T-cell (primary cell): ENCODE data around the gene TCHP. TPM values are rescaled to one million over a fixed set of nuclear protein-coding genes. Genes with fewer than 3 reads are reported as not detected.
"Not testable (repeated sequence)": the region's sequence is repeated elsewhere in the genome, so short reads cannot be mapped to it uniquely, and the experiment has no call there.

Experiments
- ATAC-seq, 4 experiments: fragments of 200-7000 bp in 3 of 4; fragments of 150-1000 bp in 1 of 4; cut with Tn5 transposase; replicated peaks in 1 of 4; 1 replicate in 3 of 4; 2 replicates in 1 of 4; pipeline ENCODE4 v1.10.0; 2021; ENCODE audit warnings: moderate library complexity in 3 of 4, mild to moderate bottlenecking in 2 of 4, moderate number of reproducible peaks in 1 of 4
- CTCF ChIA-PET, 2 donors: fragments of 300-600 bp; sonication (Branson Sonifier 250); formaldehyde crosslinking; loops; one replicate each; lab custom pipeline; 2022; ENCODE audit warnings: antibody characterized with exemption in 2 of 2; lab: Charles Lee
- POLR2A ChIA-PET, 2 donors: fragments of 300-600 bp; sonication (Branson Sonifier 250); formaldehyde crosslinking; loops; one replicate each; lab custom pipeline; 2022; ENCODE audit warnings: antibody characterized with exemption in 2 of 2; lab: Charles Lee
- DNase-seq, 35 experiments: peaks; one replicate each; pipeline versions ENCODE4 v3.0.0 to v3.0.0-alpha.2; 2013 to 2023
- H3K27ac ChIP-seq: one replicate; pipeline ENCODE4 v1.5.1; 2013; ENCODE audit warnings: low read length
- H3K27me3 ChIP-seq, 2 experiments: replicated peaks in 1 of 2; 1 replicate in 1 of 2; 2 replicates in 1 of 2; pipeline versions ENCODE4 v1.6.1 to v1.7.0; 2013; ENCODE audit warnings: low read length in 1 of 2, mixed read lengths in 1 of 2; ENCODE audit not compliant: control insufficient read depth in 2 of 2, insufficient read depth in 2 of 2; ENCODE audit errors: extremely low read depth in 1 of 2
- H3K36me3 ChIP-seq, 2 donors: 1 replicate in 1 of 2; 2 replicates in 1 of 2; pipeline versions ENCODE4 v1.6.1 to v1.7.0; 2013; ENCODE audit warnings: low read length in 1 of 2; ENCODE audit not compliant: control insufficient read depth in 2 of 2, insufficient read depth in 1 of 2; ENCODE audit errors: extremely low read depth in 1 of 2
- H3K4me1 ChIP-seq, 2 experiments: 1 replicate in 1 of 2; 2 replicates in 1 of 2; pipeline versions ENCODE4 v1.6.1 to v1.7.0; 2013; ENCODE audit warnings: low read length in 2 of 2, mixed read lengths in 1 of 2; ENCODE audit not compliant: insufficient read depth in 2 of 2, control insufficient read depth in 1 of 2; ENCODE audit errors: extremely low read depth in 1 of 2
- H3K4me3 ChIP-seq, 2 donors: 1 replicate in 1 of 2; 2 replicates in 1 of 2; pipeline versions ENCODE4 v1.5.1 to v1.7.0; 2013; ENCODE audit warnings: mild to moderate bottlenecking in 2 of 2, low read length in 1 of 2, moderate library complexity in 1 of 2; ENCODE audit not compliant: control insufficient read depth in 1 of 2; ENCODE audit errors: extremely low read depth in 1 of 2
- H3K9me3 ChIP-seq: 2 replicates; pipeline ENCODE4 v1.7.0; 2013
- H3K27ac Mint-ChIP-seq, 2 donors: one replicate each; pipeline ENCODE4 v1.8.0; 2020 to 2021; ENCODE audit warnings: mild to moderate bottlenecking in 2 of 2, mixed read lengths in 2 of 2
- H3K27me3 Mint-ChIP-seq, 2 donors: one replicate each; pipeline ENCODE4 v1.8.0; 2021 to 2022; ENCODE audit warnings: mixed read lengths in 2 of 2
- H3K36me3 Mint-ChIP-seq: one replicate; pipeline ENCODE4 v1.8.0; 2021; ENCODE audit warnings: mixed read lengths
- H3K4me1 Mint-ChIP-seq, 3 donors: one replicate each; pipeline ENCODE4 v1.8.0; 2020 to 2022; ENCODE audit warnings: mixed read lengths in 3 of 3, mild to moderate bottlenecking in 1 of 3
- H3K4me3 Mint-ChIP-seq, 3 donors: one replicate each; pipeline ENCODE4 v1.8.0; 2020 to 2022; ENCODE audit warnings: mild to moderate bottlenecking in 3 of 3, mixed read lengths in 3 of 3, moderate library complexity in 3 of 3
- H3K9me3 Mint-ChIP-seq, 3 donors: one replicate each; pipeline ENCODE4 v1.8.0; 2020 to 2022; ENCODE audit warnings: mixed read lengths in 3 of 3
- WGBS: methylation state at CpG from one replicate; pipeline ENCODE4 v1.1.5; 2013; ENCODE audit warnings: missing lambda C conversion rate; ENCODE audit not compliant: insufficient coverage; 5-methylcytosine and 5-hydroxymethylcytosine counted together
- total RNA-seq, 35 experiments: library from RNA in 6 of 35; stranded (reverse) in 6 of 35; fragments of 120-200 nt in 1 of 35; gene quantifications; one replicate each; pipeline versions ENCODE4 v1.2.1 to v1.2.4 and lab custom pipeline; 2013 to 2026

The TCHP gene
- total RNA-seq, 5 donors from 2014 or later (not counting 1 experiment from before 2014, with no cell fraction given): 25.9 to 41.5 (median 37.3) TPM

- Mint-ChIP-seq H3K4me1 (peaks cover 0 to 3% (median 0%) of the 10 kb centered on the region in 3 donors), H3K4me3 (no peak overlapping the region), H3K27me3 (no peaks in the 10 kb centered on the region), H3K36me3 (peaks cover 29% of the 10 kb centered on the region), H3K9me3 (no peaks in the 10 kb centered on the region), H3K27ac (peak overlapping the region; percentile 32 to 49)
- Histone ChIP-seq H3K4me3 (no peak overlapping the region), H3K27ac (no peak overlapping the region), H3K27me3 (no peaks in the 10 kb centered on the region), H3K4me1 (no peaks in the 10 kb centered on the region), H3K36me3 (peaks cover 14 to 33% of the 10 kb centered on the region in 2 donors), H3K9me3 (no peaks in the 10 kb centered on the region)
- DNase-seq: peak in 28 of 35 experiments; percentile 9 to 62 (median 27)
- CTCF ChIA-PET: interaction anchor here in 1 of 2 donors (0.7 kb wide), 1 partner anchor 1655 kb away, joined by 9 read pairs; no protein-coding TSS in a partner anchor
- POLR2A ChIA-PET: no interaction called here
- ATAC-seq: peak in 3 of 4 experiments; percentile 37 to 59 (median 54)
- 60% methylated on average over 1 of the region's 8 CpGs for WGBS
These were observed 27.5 kb downstream of the TCHP start for GRCh38 chr12:109927622-109928021.

- ATAC-seq (no peak), DNase-seq (no peak)
- Histone ChIP-seq H3K27ac (no peak overlapping the region), H3K4me1 (no peaks in the 10 kb centered on the region), H3K9me3 (no peaks in the 10 kb centered on the region), H3K4me3 (no peak overlapping the region), H3K36me3 (peaks cover 15 to 35% of the 10 kb centered on the region in 2 donors), H3K27me3 (no peaks in the 10 kb centered on the region)
- POLR2A ChIA-PET: interaction anchor here in 1 of 2 donors (0.6 kb wide), 1 partner anchor 12 kb away, joined by 5 read pairs; no protein-coding TSS in a partner anchor
- Mint-ChIP-seq H3K4me3 (no peak overlapping the region), H3K27ac (no peak overlapping the region), H3K27me3 (no peaks in the 10 kb centered on the region), H3K36me3 (peaks cover 33% of the 10 kb centered on the region), H3K4me1 (peaks cover 0 to 3% (median 0%) of the 10 kb centered on the region in 3 donors), H3K9me3 (no peaks in the 10 kb centered on the region)
- 93% methylated on average over 6 of the region's 12 CpGs for WGBS
- CTCF ChIA-PET: interaction anchor here in 1 of 2 donors (0.6 to 0.7 kb wide), 2 partner anchors 21 to 162 kb away, joined by 3 to 4 read pairs; no protein-coding TSS in a partner anchor
These were observed 28.1 kb downstream of the TCHP start for GRCh38 chr12:109928058-109928656.

- H3K4me3 Mint-ChIP-seq: not testable (repeated sequence)
- CTCF ChIA-PET: interaction anchor here (0.6 to 1.2 kb wide), 2 partner anchors 12 to 75 kb away, joined by 3 to 6 read pairs; no protein-coding TSS in a partner anchor
These were observed 29.3 kb downstream of the TCHP start for GRCh38 chr12:109929326-109929725.

GRCh38 chr12:109930028-109930800, 30.1 kb downstream of the TCHP start:
- H3K36me3 ChIP-seq: peaks cover 20 to 45% of the 10 kb centered on the region in 2 donors

More at GRCh38 chr12:109929326-109929725, 29.3 kb downstream of the TCHP start:
- H3K4me1 ChIP-seq, H3K9me3 ChIP-seq, H3K4me3 ChIP-seq, H3K4me1 Mint-ChIP-seq, H3K27me3 Mint-ChIP-seq, H3K27ac ChIP-seq, ATAC-seq, H3K27ac Mint-ChIP-seq, DNase-seq, H3K27me3 ChIP-seq, H3K9me3 Mint-ChIP-seq, POLR2A ChIA-PET: not testable (repeated sequence)
- peaks cover 39% of the 10 kb centered on the region for H3K36me3 Mint-ChIP-seq
- H3K36me3 ChIP-seq: peaks cover 20 to 42% of the 10 kb centered on the region in 2 donors
- 98% methylated on average over 7 of the region's 14 CpGs for WGBS

GRCh38 chr12:109931143-109931542, 31.1 kb downstream of the TCHP start:
- peaks cover 41% of the 10 kb centered on the region for H3K36me3 Mint-ChIP-seq
- H3K27me3 ChIP-seq: no peaks in the 10 kb centered on the region
- H3K36me3 ChIP-seq: peaks cover 20 to 51% of the 10 kb centered on the region in 2 donors
- H3K4me1 Mint-ChIP-seq: peaks cover 0 to 3% (median 0%) of the 10 kb centered on the region in 3 donors
- H3K4me3 Mint-ChIP-seq: no peak overlapping the region
- no peaks in the 10 kb centered on the region for H3K9me3 ChIP-seq
- no peak overlapping the region for H3K27ac Mint-ChIP-seq
- no peaks in the 10 kb centered on the region for H3K9me3 Mint-ChIP-seq
- ChIA-PET CTCF (interaction anchor here in 1 of 2 donors (0.8 kb wide), 1 partner anchor 78 kb away, joined by 3 read pairs; no protein-coding TSS in a partner anchor), POLR2A (no interaction called here)
- no peaks in the 10 kb centered on the region for H3K4me1 ChIP-seq
- H3K27ac ChIP-seq: no peak overlapping the region
- no peak overlapping the region for H3K4me3 ChIP-seq
- 89% methylated on average over 5 of the region's 5 CpGs for WGBS
- H3K27me3 Mint-ChIP-seq: no peaks in the 10 kb centered on the region
- DNase-seq (no peak), ATAC-seq (no peak)

More at GRCh38 chr12:109930028-109930800, 30.1 kb downstream of the TCHP start:
- H3K4me3 Mint-ChIP-seq: no peak overlapping the region
- H3K36me3 Mint-ChIP-seq: peaks cover 34% of the 10 kb centered on the region
- H3K9me3 Mint-ChIP-seq: no peaks in the 10 kb centered on the region
- H3K27ac Mint-ChIP-seq: no peak overlapping the region
- DNase-seq: no peak
- H3K4me1 Mint-ChIP-seq: peaks cover 0 to 3% (median 0%) of the 10 kb centered on the region in 3 donors
- 93% methylated on average over 15 of the region's 16 CpGs for WGBS
- no peak overlapping the region for H3K4me3 ChIP-seq
- no peak for ATAC-seq
- H3K27ac ChIP-seq: no peak overlapping the region
- no peaks in the 10 kb centered on the region for H3K27me3 Mint-ChIP-seq
- CTCF ChIA-PET: interaction anchor here (0.6 to 1.2 kb wide), 3 partner anchors 76 to 1408 kb away, joined by 3 to 6 read pairs (median 3); no protein-coding TSS in a partner anchor
- no peaks in the 10 kb centered on the region for H3K9me3 ChIP-seq
- no peaks in the 10 kb centered on the region for H3K27me3 ChIP-seq
- no peaks in the 10 kb centered on the region for H3K4me1 ChIP-seq
- POLR2A ChIA-PET: no interaction called here

- Histone ChIP-seq H3K27me3 (no peaks in the 10 kb centered on the region), H3K9me3 (no peaks in the 10 kb centered on the region), H3K4me3 (no peak overlapping the region), H3K27ac (no peak overlapping the region), H3K36me3 (peaks cover 27 to 69% of the 10 kb centered on the region in 2 donors), H3K4me1 (no peaks in the 10 kb centered on the region)
- no peaks in the 10 kb centered on the region for H3K4me1 Mint-ChIP-seq
- no peaks in the 10 kb centered on the region for H3K27me3 Mint-ChIP-seq
- no peak overlapping the region for H3K4me3 Mint-ChIP-seq
- CTCF ChIA-PET: no interaction called here
- ATAC-seq (no peak), DNase-seq (no peak)
- WGBS: 98% methylated on average over 9 of the region's 14 CpGs
- H3K27ac Mint-ChIP-seq: no peak overlapping the region
- peaks cover 48% of the 10 kb centered on the region for H3K36me3 Mint-ChIP-seq
- POLR2A ChIA-PET: no interaction called here
- no peaks in the 10 kb centered on the region for H3K9me3 Mint-ChIP-seq
These were observed 32.9 kb downstream of the TCHP start for GRCh38 chr12:109932878-109933503.
